Tibial artery (tissue), 4 donors: Measurements from ENCODE around the gene PDPK1.
A peak's percentile ranks its signal among the peaks of the same experiment; 100 is the strongest.
"Not testable (repeated sequence)": the region's sequence is repeated elsewhere in the genome, so short reads cannot be mapped to it uniquely, and the experiment has no call there.

ENCODE experiments used
- DNase-seq, 2 donors: peaks; one replicate each; pipeline ENCODE4 v3.0.0-alpha.2; 2019
- H3K27ac ChIP-seq, 2 donors: fragments of 200-600 bp; sonication (generic) in 1 of 2; 1 replicate in 1 of 2; 2 replicates in 1 of 2; pipeline ENCODE4 v1.5.1; 2018 to 2019; ENCODE audit warnings: mild to moderate bottlenecking in 1 of 2
- H3K27me3 ChIP-seq, 2 donors: fragments of 200-600 bp; sonication (generic) in 1 of 2; one replicate each; pipeline versions ENCODE4 v1.5.1 to v1.6.0; 2016 to 2019
- H3K36me3 ChIP-seq, 3 donors: fragments of 200-600 bp; sonication (generic) in 2 of 3; one replicate each; pipeline ENCODE4 v1.5.1; 2016 to 2019; ENCODE audit warnings: mild to moderate bottlenecking in 2 of 3
- H3K4me1 ChIP-seq, 4 donors: fragments of 200-600 bp; sonication (generic) in 2 of 4; 1 replicate in 3 of 4; 2 replicates in 1 of 4; pipeline ENCODE4 v1.5.1; 2016 to 2019
- H3K4me3 ChIP-seq, 2 donors: fragments of 200-600 bp; sonication (generic) in 1 of 2; 1 replicate in 1 of 2; 2 replicates in 1 of 2; pipeline ENCODE4 v1.5.1; 2018 to 2019; ENCODE audit warnings: mild to moderate bottlenecking in 2 of 2
- H3K9me3 ChIP-seq, 3 donors: fragments of 200-600 bp; sonication (generic) in 1 of 3; one replicate each; pipeline ENCODE4 v1.5.1; 2016 to 2019
- CTCF ChIP-seq, 2 experiments: fragments of 200-600 bp in 1 of 2; fragments of 450-650 bp in 1 of 2; IDR thresholded peaks; one replicate each; pipeline ENCODE4 v1.5.1; 2017 to 2019; ENCODE audit warnings: antibody characterized with exemption in 2 of 2, mild to moderate bottlenecking in 1 of 2, moderate library complexity in 1 of 2
- intact Hi-C: fragments of 100-400 bp; cut with DNase I; formaldehyde crosslinking; loops from one replicate; pipeline ENCODE4 v1.15.0; 2023; ENCODE audit warnings: low total_unique reads

PDPK1 gene

DNA sequence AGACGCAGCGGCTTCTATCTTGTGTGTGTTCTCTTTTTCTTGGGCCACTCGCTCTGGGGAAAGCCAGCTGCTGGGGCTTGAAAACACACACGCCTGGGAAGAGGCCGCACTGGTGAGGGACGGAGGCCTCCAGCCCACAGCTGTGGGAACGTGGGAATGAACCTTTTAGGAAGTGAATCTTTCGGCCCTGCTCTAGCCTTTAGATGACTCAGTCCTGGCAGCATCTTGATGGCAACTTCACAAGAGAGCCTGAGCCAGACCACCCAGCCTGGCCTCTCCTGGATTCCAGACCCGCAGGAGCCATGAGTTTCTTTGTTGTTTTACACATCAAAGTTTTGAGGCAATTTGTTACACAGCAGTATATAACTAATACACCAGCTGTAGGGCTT lies 2.2 kb upstream of the PDPK1 start:
- no peak overlapping the region for H3K4me3 ChIP-seq
- TF ChIP-seq CTCF (IDR thresholded peaks at IDR 0.05): no peak
- H3K36me3 ChIP-seq: peaks cover 0 to 5% (median 0%) of the 10 kb centered on the region in 3 donors
- peak overlapping the region in 1 of 2 donors; percentile 34 for H3K27ac ChIP-seq
- peaks cover 0 to 43% (median 31%) of the 10 kb centered on the region in 4 donors for H3K4me1 ChIP-seq
- no peaks in the 10 kb centered on the region for H3K9me3 ChIP-seq
- H3K27me3 ChIP-seq: no peaks in the 10 kb centered on the region
- intact Hi-C loops: no loop called here
- peak; percentile 66 to 79 for DNase-seq

- Histone ChIP-seq H3K4me1 (peaks cover 0 to 41% (median 31%) of the 10 kb centered on the region in 4 donors), H3K4me3 (peak overlapping the region; percentile 62 to 78)
- intact Hi-C loops, DNase-seq, H3K36me3 ChIP-seq, H3K27ac ChIP-seq, H3K27me3 ChIP-seq, H3K9me3 ChIP-seq: not testable (repeated sequence)
Observed at GRCh38 chr16:2539192-2539844, 1.5 kb downstream of the PDPK1 start.

DNA sequence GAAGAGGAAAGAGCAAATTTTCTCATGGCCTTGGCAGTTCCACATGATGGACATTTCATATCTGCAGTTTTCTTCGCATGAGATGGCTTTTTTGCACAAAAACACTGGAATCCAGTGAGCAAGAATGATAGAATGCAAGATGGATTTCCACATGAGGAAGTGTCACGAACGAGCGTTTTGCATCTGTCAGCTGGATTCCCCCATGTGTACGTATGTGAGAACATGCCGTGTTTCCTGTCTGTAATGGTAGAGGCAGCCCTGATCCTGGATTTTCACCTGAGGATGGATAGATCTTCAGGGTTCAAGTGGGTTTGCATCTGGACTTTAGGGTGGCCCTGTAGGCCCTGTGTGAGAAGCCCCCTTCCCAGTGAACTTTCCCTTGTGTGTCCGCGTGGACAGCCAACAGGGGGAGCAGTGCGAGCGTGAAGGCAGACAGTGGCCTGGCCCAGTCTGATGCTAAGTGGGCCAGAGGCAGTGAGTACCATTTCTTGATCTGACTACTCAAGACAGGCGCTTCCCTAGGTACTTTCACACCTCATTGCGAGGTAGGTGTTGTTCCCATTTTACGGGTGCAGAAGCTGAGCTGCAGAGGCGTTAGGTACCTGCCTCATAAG lies 2.1 kb downstream of the PDPK1 start:
- H3K9me3 ChIP-seq, H3K27ac ChIP-seq, DNase-seq, intact Hi-C loops, H3K4me3 ChIP-seq, H3K27me3 ChIP-seq: not testable (repeated sequence)
- peaks cover 0 to 41% (median 31%) of the 10 kb centered on the region in 4 donors for H3K4me1 ChIP-seq
- H3K36me3 ChIP-seq: peaks cover 0 to 14% (median 0%) of the 10 kb centered on the region in 3 donors

- Histone ChIP-seq H3K4me1 (peaks cover 0 to 41% (median 31%) of the 10 kb centered on the region in 4 donors), H3K36me3 (peaks cover 0 to 14% (median 0%) of the 10 kb centered on the region in 3 donors)
- H3K9me3 ChIP-seq, H3K4me3 ChIP-seq, H3K27ac ChIP-seq, intact Hi-C loops, H3K27me3 ChIP-seq, DNase-seq: not testable (repeated sequence)
Observed at GRCh38 chr16:2540912-2541311, 3.1 kb downstream of the PDPK1 start.

DNA sequence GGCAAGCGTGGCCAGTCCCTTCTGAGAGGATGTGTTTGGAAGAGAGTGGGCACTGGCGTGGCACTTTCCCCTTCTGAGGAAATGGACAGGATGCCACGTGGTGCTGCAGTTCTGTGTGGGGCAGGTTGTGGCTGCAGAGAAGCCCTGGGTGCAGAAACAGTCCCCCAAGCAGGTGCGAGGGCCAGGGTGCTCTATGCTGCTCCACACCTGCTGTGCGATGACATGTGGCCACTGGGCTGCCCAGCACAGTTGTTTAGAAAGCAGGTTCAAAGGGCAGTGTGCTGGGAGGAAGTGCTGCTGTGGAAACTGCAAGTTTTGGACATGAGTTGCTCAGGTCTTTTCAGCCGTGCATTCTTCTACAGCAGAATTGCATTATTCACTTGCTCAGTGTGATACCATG lies 3.6 kb downstream of the PDPK1 start:
- not testable (repeated sequence) for H3K27ac ChIP-seq

GRCh38 chr16:2543771-2544170 lies 6.0 kb downstream of the PDPK1 start:
- Histone ChIP-seq H3K36me3 (peaks cover 0 to 14% (median 0%) of the 10 kb centered on the region in 3 donors), H3K4me1 (peaks cover 0 to 28% (median 25%) of the 10 kb centered on the region in 4 donors)
- H3K27me3 ChIP-seq, DNase-seq, H3K4me3 ChIP-seq, H3K27ac ChIP-seq, H3K9me3 ChIP-seq, intact Hi-C loops: not testable (repeated sequence)

More for the DNA sequence above, 3.6 kb downstream of the PDPK1 start:
- intact Hi-C loops, H3K4me3 ChIP-seq, DNase-seq, H3K27me3 ChIP-seq, H3K9me3 ChIP-seq: not testable (repeated sequence)
- peaks cover 0 to 14% (median 0%) of the 10 kb centered on the region in 3 donors for H3K36me3 ChIP-seq
- peaks cover 0 to 39% (median 31%) of the 10 kb centered on the region in 4 donors for H3K4me1 ChIP-seq

DNA sequence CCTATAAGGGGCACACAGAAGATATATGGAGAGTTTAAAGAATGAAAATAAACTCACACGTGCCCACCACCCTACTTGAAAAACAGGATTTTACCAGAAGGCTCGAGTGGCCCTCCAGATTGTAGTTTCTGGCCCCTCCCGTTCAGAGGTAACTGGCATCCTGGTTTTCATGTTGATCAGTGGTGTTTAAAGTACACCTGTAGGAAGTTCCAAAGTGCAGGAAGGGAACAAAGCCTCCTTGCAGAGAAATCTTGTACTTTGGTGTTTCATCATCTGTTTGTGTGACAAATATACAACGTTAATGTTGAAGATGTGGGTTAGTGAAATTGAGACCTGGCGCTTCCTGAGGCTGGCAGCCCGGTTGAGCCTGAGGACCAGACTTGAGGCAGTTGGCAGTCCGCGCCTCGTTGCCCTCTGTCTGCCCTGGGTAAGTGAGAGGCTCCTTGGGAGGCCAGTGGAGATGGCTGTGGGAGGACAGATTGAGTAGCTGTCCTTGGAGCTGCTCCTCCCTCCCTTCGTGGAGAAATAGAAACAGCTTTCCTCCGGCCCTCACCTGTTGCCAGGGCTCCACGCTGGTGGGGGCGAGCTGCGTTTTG lies 12.6 kb downstream of the PDPK1 start:
- H3K27ac ChIP-seq, intact Hi-C loops, H3K9me3 ChIP-seq, H3K36me3 ChIP-seq, DNase-seq, H3K27me3 ChIP-seq, H3K4me1 ChIP-seq, H3K4me3 ChIP-seq: not testable (repeated sequence)

GRCh38 chr16:2551420-2551889 lies 13.6 kb downstream of the PDPK1 start:
- H3K27ac ChIP-seq, H3K27me3 ChIP-seq, DNase-seq, H3K4me1 ChIP-seq, H3K9me3 ChIP-seq, H3K4me3 ChIP-seq, H3K36me3 ChIP-seq, intact Hi-C loops: not testable (repeated sequence)

- H3K36me3 ChIP-seq, H3K9me3 ChIP-seq, H3K27ac ChIP-seq, H3K4me1 ChIP-seq, intact Hi-C loops, H3K4me3 ChIP-seq, DNase-seq, H3K27me3 ChIP-seq: not testable (repeated sequence)
Observed at GRCh38 chr16:2554709-2555425, 17.0 kb downstream of the PDPK1 start.

DNA sequence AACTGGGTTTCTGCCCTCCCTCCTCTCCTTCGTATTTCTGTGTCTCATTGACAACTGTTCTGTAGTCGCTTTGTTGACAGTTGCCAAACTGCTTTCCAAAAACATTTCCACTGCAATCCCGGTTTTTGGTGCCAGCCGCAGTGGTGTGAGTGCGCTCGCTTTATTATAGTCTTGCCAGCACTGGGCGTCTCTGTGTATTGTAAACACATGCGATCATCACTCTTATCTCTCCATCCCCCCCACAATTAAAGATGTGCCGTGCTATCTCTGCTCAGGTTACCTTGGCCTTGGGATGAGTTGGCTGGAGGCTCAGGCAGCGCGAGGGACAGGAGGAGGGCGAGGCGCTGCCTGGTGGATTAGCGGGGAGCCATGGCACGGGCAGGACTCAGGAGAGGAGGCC lies 19.3 kb downstream of the PDPK1 start:
- H3K27ac ChIP-seq, H3K4me3 ChIP-seq, H3K36me3 ChIP-seq, DNase-seq, intact Hi-C loops, H3K9me3 ChIP-seq, H3K27me3 ChIP-seq, H3K4me1 ChIP-seq: not testable (repeated sequence)

- H3K9me3 ChIP-seq, H3K36me3 ChIP-seq, H3K4me3 ChIP-seq, H3K27ac ChIP-seq, H3K27me3 ChIP-seq, DNase-seq, intact Hi-C loops, H3K4me1 ChIP-seq: not testable (repeated sequence)
Observed at GRCh38 chr16:2560131-2560797, 22.4 kb downstream of the PDPK1 start.
